ENCODE measurements around the gene PRR5L. TPM values are rescaled to one million over a fixed set of nuclear protein-coding genes. Genes with fewer than 3 reads are reported as not detected.

Gene PRR5L
- total and polyA plus RNA-seq, 9 of the 15 experiments (the other 6 are each of a cell fraction or from before 2014, with no cell fraction given) = 0.11 to 0.60 (median 0.36) TPM; not detected in 2

GRCh38 chr11:36513965-36514364 lies 217.9 kb downstream of the PRR5L start:
- H3K9ac ChIP-seq (ENCODE audit: insufficient read depth in 1 of 2, low read depth in 2 of 2, low read length in 2 of 2) = no peak overlapping the region
- no peak overlapping the region for H3K4me3 ChIP-seq
- no peak overlapping the region for H2AFZ ChIP-seq (ENCODE audit: low read depth, low read length)
- DNase-seq (ENCODE audit: extremely low read depth in 1 of 4, low spot score in 3 of 4) = no peak
- POLR2A ChIA-PET = no interaction called here
- H3K4me1 ChIP-seq (replicated peaks in 1 of 2; ENCODE audit: control insufficient read depth in 2 of 2, insufficient read depth in 2 of 2, low read length in 2 of 2) = no peaks in the 10 kb centered on the region; a peak in 2 of 5 replicates
- H3K9me3 ChIP-seq (replicated peaks; ENCODE audit: control insufficient read depth, insufficient read depth, low read depth, low read length) = no peaks in the 10 kb centered on the region; the same call in 1 of the 2 replicates
- H3K9me1 ChIP-seq (ENCODE audit: control insufficient read depth, insufficient read depth, low read length) = no peaks in the 10 kb centered on the region
- H3K79me2 ChIP-seq (ENCODE audit: control insufficient read depth, insufficient read depth, low read length) = peaks cover 11% of the 10 kb centered on the region
- BruUV-seq (replicated peaks) = no TSS peak
- ATAC-seq = no peak
- in situ Hi-C loops (cut with MboI) (no loop called here), intact Hi-C loops (cut with micrococcal nuclease) (loop anchor here (5.0 kb wide), 1 partner anchor 158 kb away; no protein-coding TSS in a partner anchor)
- 16% methylated on average over 2 of the region's 2 CpGs for WGBS (ENCODE audit: insufficient coverage, low coverage, missing lambda C conversion rate)
- no peak for FAIRE-seq
- H3K4me2 ChIP-seq (ENCODE audit: insufficient read depth, low read length) = no peak overlapping the region
- H4K20me1 ChIP-seq (replicated peaks; ENCODE audit: control insufficient read depth, insufficient read depth, low read length) = no peaks in the 10 kb centered on the region
- no peak overlapping the region for H3K27ac ChIP-seq (ENCODE audit: extremely low read depth, low read depth, low read length)
- CTCF ChIA-PET (ENCODE audit: low intra/inter-chr PET ratio) = no interaction called here
- no peaks in the 10 kb centered on the region for H3K36me3 ChIP-seq (ENCODE audit: control insufficient read depth, insufficient read depth, low read length)
- no peaks in the 10 kb centered on the region for H3K27me3 ChIP-seq (ENCODE audit: control insufficient read depth in 2 of 2, insufficient read depth in 2 of 2, low read length in 2 of 2)
- TF ChIP-seq SOX6 (IDR thresholded peaks at IDR 0.05) (no peak), ELF4 (CRISPR knock-in tag; IDR thresholded peaks at IDR 0.05) (no peak), CHCHD3 (CRISPR knock-in tag; IDR thresholded peaks at IDR 0.05) (no peak), ZC3H8 (IDR thresholded peaks at IDR 0.05) (no peak), TRIM24 (IDR thresholded peaks at IDR 0.05) (peak in 1 of 2 experiments; percentile 22; a peak in 1 of 4 replicates), ZNF134 (CRISPR knock-in tag; conservative IDR thresholded peaks at IDR 0.05) (no peak), JUND (IDR thresholded peaks at IDR 0.05; ENCODE audit: borderline replicate concordance, low read depth, low read length) (peak; percentile 66), JUND (tag; IDR thresholded peaks at IDR 0.05; ENCODE audit: borderline replicate concordance, low read depth, low read length) (peak; percentile 32; the same call in 1 of the 3 replicates), BDP1 (IDR thresholded peaks at IDR 0.05; ENCODE audit: insufficient read depth, insufficient read length) (no peak), HMGXB4 (CRISPR knock-in tag; IDR thresholded peaks at IDR 0.05) (no peak), POLR3A (IDR thresholded peaks at IDR 0.05; ENCODE audit: borderline replicate concordance, extremely low read depth, insufficient read depth, insufficient read length) (no peak), KLF1 (tag; IDR thresholded peaks at IDR 0.05) (no peak), GATAD2B (IDR thresholded peaks at IDR 0.05; ENCODE audit: borderline replicate concordance) (no peak), ARID2 (IDR thresholded peaks at IDR 0.05) (no peak), CBFA2T2 (conservative IDR thresholded peaks at IDR 0.05) (no peak), MED1 (CRISPR knock-in tag; IDR thresholded peaks at IDR 0.05; ENCODE audit: borderline replicate concordance) (no peak), POLR2H (tag; IDR thresholded peaks at IDR 0.05; ENCODE audit: low read depth) (no peak), MBD2 (IDR thresholded peaks at IDR 0.05; ENCODE audit: borderline replicate concordance, low read depth) (no peak), ZKSCAN1 (IDR thresholded peaks at IDR 0.05; ENCODE audit: low read depth, low read length) (no peak), CBX3 (IDR thresholded peaks at IDR 0.05; ENCODE audit: borderline replicate concordance in 1 of 2, low read length in 2 of 2) (peak in 1 of 2 experiments; percentile 21; a peak in 1 of 3 replicates)
- TF ChIP-seq, protein P1, sequence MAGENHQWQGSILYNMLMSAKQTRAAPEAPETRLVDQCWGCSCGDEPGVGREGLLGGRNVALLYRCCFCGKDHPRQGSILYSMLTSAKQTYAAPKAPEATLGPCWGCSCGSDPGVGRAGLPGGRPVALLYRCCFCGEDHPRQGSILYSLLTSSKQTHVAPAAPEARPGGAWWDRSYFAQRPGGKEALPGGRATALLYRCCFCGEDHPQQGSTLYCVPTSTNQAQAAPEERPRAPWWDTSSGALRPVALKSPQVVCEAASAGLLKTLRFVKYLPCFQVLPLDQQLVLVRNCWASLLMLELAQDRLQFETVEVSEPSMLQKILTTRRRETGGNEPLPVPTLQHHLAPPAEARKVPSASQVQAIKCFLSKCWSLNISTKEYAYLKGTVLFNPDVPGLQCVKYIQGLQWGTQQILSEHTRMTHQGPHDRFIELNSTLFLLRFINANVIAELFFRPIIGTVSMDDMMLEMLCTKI (IDR thresholded peaks at IDR 0.05; ENCODE audit: partially characterized antibody) = no peak
- TF ChIP-seq, protein P2, sequence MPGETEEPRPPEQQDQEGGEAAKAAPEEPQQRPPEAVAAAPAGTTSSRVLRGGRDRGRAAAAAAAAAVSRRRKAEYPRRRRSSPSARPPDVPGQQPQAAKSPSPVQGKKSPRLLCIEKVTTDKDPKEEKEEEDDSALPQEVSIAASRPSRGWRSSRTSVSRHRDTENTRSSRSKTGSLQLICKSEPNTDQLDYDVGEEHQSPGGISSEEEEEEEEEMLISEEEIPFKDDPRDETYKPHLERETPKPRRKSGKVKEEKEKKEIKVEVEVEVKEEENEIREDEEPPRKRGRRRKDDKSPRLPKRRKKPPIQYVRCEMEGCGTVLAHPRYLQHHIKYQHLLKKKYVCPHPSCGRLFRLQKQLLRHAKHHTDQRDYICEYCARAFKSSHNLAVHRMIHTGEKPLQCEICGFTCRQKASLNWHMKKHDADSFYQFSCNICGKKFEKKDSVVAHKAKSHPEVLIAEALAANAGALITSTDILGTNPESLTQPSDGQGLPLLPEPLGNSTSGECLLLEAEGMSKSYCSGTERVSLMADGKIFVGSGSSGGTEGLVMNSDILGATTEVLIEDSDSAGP (CRISPR knock-in tag; IDR thresholded peaks at IDR 0.05) = no peak

Measured in K562 (cell line).